ENCODE data around the gene COASY. TPM values are rescaled to one million over a fixed set of nuclear protein-coding genes. Genes with fewer than 3 reads are reported as not detected.

COASY gene
- polyA plus RNA-seq, 1 of the 3 experiments (the other 2 are of a cell fraction) = 69.4 TPM

- no peaks in the 10 kb centered on the region for H3K27me3 ChIP-seq (ENCODE audit: insufficient read depth)
- peaks cover 2 to 7% of the 10 kb centered on the region in 2 experiments; a peak in 2 of 4 replicates for H3K4me1 ChIP-seq (ENCODE audit: control insufficient read depth in 1 of 2, insufficient read depth in 2 of 2, low read depth in 1 of 2, low read length in 1 of 2)
- no peak for DNase-seq
- no peaks in the 10 kb centered on the region for H3K9me3 ChIP-seq
- peaks cover 23% of the 10 kb centered on the region for H3F3A ChIP-seq (replicated peaks; ENCODE audit: insufficient read depth)
- H3K27ac ChIP-seq (ENCODE audit: low read depth in 2 of 2, low read length in 1 of 2) = no peak overlapping the region
- H3K79me2 ChIP-seq (ENCODE audit: insufficient read depth) = peaks cover 27% of the 10 kb centered on the region
- H3K4me2 ChIP-seq = no peak overlapping the region
- no peak overlapping the region for H3K4me3 ChIP-seq (ENCODE audit: low read depth in 2 of 2, low read length in 1 of 2)
- TF ChIP-seq GATA2 (CRISPR knock-in tag; IDR thresholded peaks at IDR 0.05) (no peak), MEF2A (IDR thresholded peaks at IDR 0.05; ENCODE audit: borderline replicate concordance, low read depth) (no peak), NFIC (IDR thresholded peaks at IDR 0.05; ENCODE audit: borderline replicate concordance) (no peak), USF1 (IDR thresholded peaks at IDR 0.05; ENCODE audit: borderline replicate concordance, low read depth) (no peak), JUND (IDR thresholded peaks at IDR 0.05) (no peak), RAD21 (IDR thresholded peaks at IDR 0.05; ENCODE audit: low read length) (no peak), TAF1 (IDR thresholded peaks at IDR 0.05; ENCODE audit: borderline replicate concordance, low read depth, low read length) (no peak), FOSL2 (IDR thresholded peaks at IDR 0.05; ENCODE audit: borderline replicate concordance, low read depth) (no peak), MXI1 (IDR thresholded peaks at IDR 0.05; ENCODE audit: low read depth, low read length) (no peak), CTCF (IDR thresholded peaks at IDR 0.05) (no peak), PBX3 (IDR thresholded peaks at IDR 0.05) (no peak), GABPA (IDR thresholded peaks at IDR 0.05; ENCODE audit: low read depth) (no peak), NRF1 (IDR thresholded peaks at IDR 0.05; ENCODE audit: low read depth, low read length) (no peak), YY1 (IDR thresholded peaks at IDR 0.05; ENCODE audit: low read depth) (no peak)
- H3K36me3 ChIP-seq (replicated peaks in 1 of 2; ENCODE audit: control insufficient read depth in 1 of 2, insufficient read depth in 2 of 2, low read length in 1 of 2) = peaks cover 17 to 52% of the 10 kb centered on the region in 2 experiments
- no peak overlapping the region for H2AFZ ChIP-seq (ENCODE audit: low read depth)
- H3K9ac ChIP-seq = no peak overlapping the region
- ChIA-PET POLR2A (no interaction called here), CTCF (interaction anchor here (0.6 to 5.8 kb wide), 4 partner anchors 23 to 181 kb away, joined by 3 to 34 read pairs (median 10); no protein-coding TSS in a partner anchor)
- no peaks in the 10 kb centered on the region for H4K20me1 ChIP-seq (ENCODE audit: insufficient read depth)
- 93% methylated on average over 7 of the region's 10 CpGs for WGBS (ENCODE audit: low lambda C conversion rate)
- no peaks in the 10 kb centered on the region for H3K9me2 ChIP-seq
Measured at GRCh38 chr17:42581744-42582270, 19.9 kb downstream of the COASY start.

GRCh38 chr17:42584880-42585279 lies 22.9 kb downstream of the COASY start:
- 88% methylated on average over 9 of the region's 9 CpGs for WGBS (ENCODE audit: low lambda C conversion rate)
- peaks cover 10% of the 10 kb centered on the region; the same call in 1 of the 2 replicates for H3K79me2 ChIP-seq (ENCODE audit: insufficient read depth)
- DNase-seq = no peak
- no peak overlapping the region for H3K9ac ChIP-seq
- H3K4me3 ChIP-seq (ENCODE audit: low read depth in 2 of 2, low read length in 1 of 2) = no peak overlapping the region
- peaks cover 5% of the 10 kb centered on the region for H3F3A ChIP-seq (replicated peaks; ENCODE audit: insufficient read depth)
- H3K4me1 ChIP-seq (ENCODE audit: control insufficient read depth in 1 of 2, insufficient read depth in 2 of 2, low read depth in 1 of 2, low read length in 1 of 2) = no peaks in the 10 kb centered on the region
- ChIA-PET POLR2A (no interaction called here), CTCF (interaction anchor here (1.1 to 1.9 kb wide), 3 partner anchors 17 to 179 kb away, joined by 3 to 5 read pairs (median 4); no protein-coding TSS in a partner anchor)
- peaks cover 37 to 60% of the 10 kb centered on the region in 2 experiments for H3K36me3 ChIP-seq (replicated peaks in 1 of 2; ENCODE audit: control insufficient read depth in 1 of 2, insufficient read depth in 2 of 2, low read length in 1 of 2)
- no peaks in the 10 kb centered on the region for H3K9me2 ChIP-seq
- H3K27me3 ChIP-seq (ENCODE audit: insufficient read depth) = no peaks in the 10 kb centered on the region
- no peak overlapping the region for H2AFZ ChIP-seq (ENCODE audit: low read depth)
- no peak overlapping the region for H3K4me2 ChIP-seq
- H3K27ac ChIP-seq (ENCODE audit: low read depth in 2 of 2, low read length in 1 of 2) = no peak overlapping the region
- TF ChIP-seq FOXJ3 (CRISPR knock-in tag; IDR thresholded peaks at IDR 0.05) (no peak), TAF1 (IDR thresholded peaks at IDR 0.05; ENCODE audit: borderline replicate concordance, low read depth, low read length) (no peak), GABPA (IDR thresholded peaks at IDR 0.05; ENCODE audit: low read depth) (no peak), MAX (IDR thresholded peaks at IDR 0.05; ENCODE audit: low read depth) (no peak), USF2 (IDR thresholded peaks at IDR 0.05; ENCODE audit: borderline replicate concordance, low read depth, low read length) (no peak), MEF2A (IDR thresholded peaks at IDR 0.05; ENCODE audit: borderline replicate concordance, low read depth) (no peak), CHD2 (IDR thresholded peaks at IDR 0.05; ENCODE audit: low read length, partially characterized antibody) (no peak), IRF3 (IDR thresholded peaks at IDR 0.05; ENCODE audit: low read depth, low read length) (no peak), GATA2 (CRISPR knock-in tag; IDR thresholded peaks at IDR 0.05) (no peak)
- H3K9me3 ChIP-seq = no peaks in the 10 kb centered on the region
- H4K20me1 ChIP-seq (ENCODE audit: insufficient read depth) = no peaks in the 10 kb centered on the region
